ENCODE results near the gene LRPAP1.

LRPAP1 gene

DNA sequence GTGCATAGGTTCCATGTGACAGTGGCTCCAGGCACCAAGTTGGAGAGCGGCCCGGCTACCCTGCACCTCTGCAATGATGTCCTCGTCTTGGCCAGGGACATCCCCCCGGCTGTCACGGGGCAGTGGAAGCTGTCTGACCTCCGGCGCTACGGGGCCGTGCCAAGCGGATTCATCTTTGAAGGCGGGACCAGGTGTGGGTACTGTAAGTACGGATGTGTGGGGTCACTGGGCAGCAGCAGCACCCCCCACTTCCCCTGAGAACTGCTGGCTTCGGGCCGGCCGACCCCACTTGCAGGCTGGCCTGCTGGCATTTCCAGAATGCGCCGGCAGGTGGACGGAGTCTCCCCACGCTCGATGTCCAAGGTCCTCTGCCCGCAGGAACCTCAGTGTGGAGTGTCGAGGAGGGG is 55.9 kb downstream of the LRPAP1 start:
- H3K27ac ChIP-seq (ENCODE audit: low read length) = no peak overlapping the region
- H3K4me3 ChIP-seq (ENCODE audit: low read length) = no peak overlapping the region
- no peaks in the 10 kb centered on the region for H3K36me3 ChIP-seq (ENCODE audit: insufficient read depth, low read depth, low read length)
- peaks cover 78% of the 10 kb centered on the region for H3K27me3 ChIP-seq (ENCODE audit: insufficient read depth, low read length)
- peaks cover 7% of the 10 kb centered on the region for H3K4me1 ChIP-seq (ENCODE audit: insufficient read depth, low read length)
- H3K9me3 ChIP-seq (ENCODE audit: insufficient read depth, low read depth, low read length) = no peaks in the 10 kb centered on the region
- no peak overlapping the region for H3K9ac ChIP-seq (ENCODE audit: low read depth, low read length)

DNA sequence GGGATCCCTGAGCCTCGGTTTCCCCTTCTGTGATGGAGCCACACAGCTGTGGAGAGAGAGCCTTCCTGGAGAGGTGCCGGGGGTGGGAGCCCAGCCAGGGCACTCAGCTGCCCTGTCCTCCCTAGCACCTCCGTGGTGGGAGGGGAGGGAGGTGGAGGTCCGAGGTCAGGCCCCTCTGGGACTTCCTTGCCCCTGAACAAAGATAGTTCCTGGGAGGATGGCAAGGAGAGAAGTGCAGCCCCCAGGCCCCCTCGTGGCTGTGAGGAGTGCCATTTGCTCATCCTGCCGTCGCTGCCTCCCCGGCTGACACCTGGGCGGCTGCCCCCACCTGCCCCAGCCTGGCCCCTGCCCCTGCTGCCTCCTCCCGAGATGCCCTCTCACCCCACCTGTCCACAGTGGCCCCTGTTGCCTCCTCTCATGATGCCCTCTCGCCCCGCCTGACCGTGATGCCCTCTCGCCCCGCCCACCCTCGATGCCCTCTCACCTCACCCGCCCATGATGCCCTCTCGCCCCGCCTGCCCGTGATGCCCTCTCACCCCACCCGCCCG is 56.4 kb downstream of the LRPAP1 start:
- H3K27ac ChIP-seq (ENCODE audit: low read length) = no peak overlapping the region
- H3K9me3 ChIP-seq (ENCODE audit: insufficient read depth, low read depth, low read length) = no peaks in the 10 kb centered on the region
- no peak overlapping the region for H3K4me3 ChIP-seq (ENCODE audit: low read length)
- peaks cover 80% of the 10 kb centered on the region for H3K27me3 ChIP-seq (ENCODE audit: insufficient read depth, low read length)
- peaks cover 2% of the 10 kb centered on the region for H3K4me1 ChIP-seq (ENCODE audit: insufficient read depth, low read length)
- H3K9ac ChIP-seq (ENCODE audit: low read depth, low read length) = no peak overlapping the region
- no peaks in the 10 kb centered on the region for H3K36me3 ChIP-seq (ENCODE audit: insufficient read depth, low read depth, low read length)

DNA sequence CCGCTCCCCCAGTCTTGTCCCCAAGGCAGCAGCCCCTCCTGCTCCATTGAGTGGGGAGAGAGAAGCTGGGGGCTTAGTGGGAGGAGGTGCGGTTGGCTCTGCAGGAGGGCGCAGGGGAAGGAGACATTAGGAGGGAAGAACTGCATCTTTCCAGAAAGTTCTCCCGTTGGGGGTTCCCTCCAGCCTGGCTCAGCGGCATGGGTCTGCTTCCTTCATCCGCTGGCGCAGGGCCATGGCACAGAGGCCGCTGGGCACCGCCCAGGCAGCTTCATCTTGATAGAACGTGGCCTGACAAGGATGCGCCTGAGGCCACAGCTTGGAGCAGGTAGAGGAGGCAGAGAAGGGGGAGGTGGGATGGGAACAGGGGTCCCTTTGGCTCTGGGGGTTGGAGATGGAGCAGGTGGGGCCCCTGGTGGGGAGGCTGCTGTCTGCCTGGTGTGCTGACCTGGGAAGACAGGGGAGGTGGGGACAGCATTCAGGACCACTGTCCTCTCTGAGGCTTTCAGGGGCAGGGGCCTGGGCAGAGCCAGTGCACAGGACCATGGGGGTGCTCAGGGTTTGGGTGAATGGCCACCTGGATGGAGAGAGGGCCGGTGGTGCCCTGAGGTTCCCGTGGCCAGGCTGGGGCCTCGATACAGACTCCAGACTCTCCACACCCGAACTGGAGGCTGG is 57.0 kb downstream of the LRPAP1 start:
- Histone ChIP-seq H3K27me3 (ENCODE audit: insufficient read depth, low read length) (peaks cover 83% of the 10 kb centered on the region), H3K4me3 (ENCODE audit: low read length) (no peak overlapping the region), H3K4me1 (ENCODE audit: insufficient read depth, low read length) (no peaks in the 10 kb centered on the region), H3K27ac (ENCODE audit: low read length) (no peak overlapping the region), H3K9ac (ENCODE audit: low read depth, low read length) (no peak overlapping the region), H3K36me3 (ENCODE audit: insufficient read depth, low read depth, low read length) (no peaks in the 10 kb centered on the region), H3K9me3 (ENCODE audit: insufficient read depth, low read depth, low read length) (no peaks in the 10 kb centered on the region)

DNA sequence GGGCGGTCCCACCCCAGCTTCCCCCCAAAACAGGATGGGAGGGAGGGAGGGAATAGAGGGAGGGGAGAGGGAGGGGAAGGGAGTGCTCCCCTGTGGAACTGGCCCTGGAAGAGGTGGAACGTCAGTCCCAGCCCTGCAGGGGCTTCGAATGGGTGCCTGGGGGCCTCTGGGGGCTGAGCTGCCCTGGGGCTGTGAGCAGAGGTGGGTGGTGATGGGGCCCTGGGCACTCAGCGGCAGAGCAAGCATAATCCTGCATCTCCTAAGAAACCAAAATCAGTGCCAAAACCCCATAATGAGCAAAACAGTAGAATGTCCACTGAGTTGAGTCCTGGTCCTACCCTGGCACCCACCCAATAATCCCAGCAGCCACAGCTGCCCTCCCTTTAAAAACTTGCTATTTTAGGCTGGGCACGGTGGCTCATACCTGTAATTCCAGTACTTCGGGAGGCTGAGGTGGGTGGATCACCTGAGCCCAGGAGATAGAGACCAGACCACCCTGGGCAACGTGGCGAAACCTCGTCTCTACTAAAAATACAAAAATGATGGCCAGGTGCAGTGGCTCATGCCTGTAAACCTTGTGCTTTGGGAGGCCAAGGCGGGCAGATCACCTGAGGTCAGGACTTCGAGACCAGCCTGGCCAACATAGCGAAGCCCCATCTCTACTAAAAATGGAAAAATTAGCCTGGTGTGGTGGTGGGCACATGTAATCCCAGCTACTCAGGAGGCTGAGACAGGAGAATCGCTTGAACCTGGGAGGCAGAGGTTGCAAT is 58.0 kb downstream of the LRPAP1 start:
- H3K4me3 ChIP-seq (ENCODE audit: low read length) = no peak overlapping the region
- H3K4me1 ChIP-seq (ENCODE audit: insufficient read depth, low read length) = no peaks in the 10 kb centered on the region
- no peaks in the 10 kb centered on the region for H3K9me3 ChIP-seq (ENCODE audit: insufficient read depth, low read depth, low read length)
- H3K27ac ChIP-seq (ENCODE audit: low read length) = no peak overlapping the region
- H3K9ac ChIP-seq (ENCODE audit: low read depth, low read length) = no peak overlapping the region
- H3K36me3 ChIP-seq (ENCODE audit: insufficient read depth, low read depth, low read length) = no peaks in the 10 kb centered on the region
- H3K27me3 ChIP-seq (ENCODE audit: insufficient read depth, low read length) = peaks cover 81% of the 10 kb centered on the region

DNA sequence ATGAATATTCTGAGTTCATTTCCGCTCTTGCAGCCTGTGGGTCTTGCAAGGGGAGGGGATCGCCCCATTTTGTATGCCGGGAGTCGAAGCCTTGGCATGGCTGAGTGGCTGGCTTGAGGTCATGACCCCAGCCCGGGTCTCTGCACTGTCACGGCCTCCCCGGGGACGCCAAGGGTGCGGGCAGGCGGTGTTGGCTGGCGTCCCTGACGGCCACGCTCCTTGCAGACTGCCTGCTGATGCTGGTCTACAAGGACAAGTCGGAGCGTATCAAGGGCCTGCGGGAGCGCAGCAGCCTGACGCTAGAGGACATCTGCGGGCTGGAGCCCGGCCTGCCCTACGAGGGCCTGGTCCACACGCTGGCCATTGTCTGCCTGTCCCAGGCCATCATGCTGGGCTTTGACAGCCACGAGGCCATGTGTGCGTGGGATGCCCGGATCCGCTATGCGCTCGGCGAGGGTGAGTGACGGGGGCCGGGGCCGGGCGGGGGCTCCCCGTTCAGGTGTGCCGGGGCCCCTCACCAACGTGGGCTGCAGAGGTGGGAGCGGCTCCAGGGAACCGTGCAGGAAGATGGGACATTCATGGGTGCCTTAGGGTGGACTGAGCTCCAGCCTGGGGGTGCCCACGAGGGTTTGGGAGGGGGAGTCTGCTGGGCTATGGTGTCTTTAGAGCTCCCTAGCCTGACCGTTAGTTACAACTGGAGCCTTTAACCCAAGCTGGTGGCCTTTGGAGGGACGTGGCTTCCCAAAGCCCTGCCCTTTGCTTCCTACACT is 58.9 kb downstream of the LRPAP1 start:
- no peaks in the 10 kb centered on the region for H3K9me3 ChIP-seq (ENCODE audit: insufficient read depth, low read depth, low read length)
- H3K4me3 ChIP-seq (ENCODE audit: low read length) = no peak overlapping the region
- no peaks in the 10 kb centered on the region for H3K4me1 ChIP-seq (ENCODE audit: insufficient read depth, low read length)
- H3K9ac ChIP-seq (ENCODE audit: low read depth, low read length) = no peak overlapping the region
- no peak overlapping the region for H3K27ac ChIP-seq (ENCODE audit: low read length)
- H3K27me3 ChIP-seq (ENCODE audit: insufficient read depth, low read length) = peaks cover 74% of the 10 kb centered on the region
- H3K36me3 ChIP-seq (ENCODE audit: insufficient read depth, low read depth, low read length) = no peaks in the 10 kb centered on the region

DNA sequence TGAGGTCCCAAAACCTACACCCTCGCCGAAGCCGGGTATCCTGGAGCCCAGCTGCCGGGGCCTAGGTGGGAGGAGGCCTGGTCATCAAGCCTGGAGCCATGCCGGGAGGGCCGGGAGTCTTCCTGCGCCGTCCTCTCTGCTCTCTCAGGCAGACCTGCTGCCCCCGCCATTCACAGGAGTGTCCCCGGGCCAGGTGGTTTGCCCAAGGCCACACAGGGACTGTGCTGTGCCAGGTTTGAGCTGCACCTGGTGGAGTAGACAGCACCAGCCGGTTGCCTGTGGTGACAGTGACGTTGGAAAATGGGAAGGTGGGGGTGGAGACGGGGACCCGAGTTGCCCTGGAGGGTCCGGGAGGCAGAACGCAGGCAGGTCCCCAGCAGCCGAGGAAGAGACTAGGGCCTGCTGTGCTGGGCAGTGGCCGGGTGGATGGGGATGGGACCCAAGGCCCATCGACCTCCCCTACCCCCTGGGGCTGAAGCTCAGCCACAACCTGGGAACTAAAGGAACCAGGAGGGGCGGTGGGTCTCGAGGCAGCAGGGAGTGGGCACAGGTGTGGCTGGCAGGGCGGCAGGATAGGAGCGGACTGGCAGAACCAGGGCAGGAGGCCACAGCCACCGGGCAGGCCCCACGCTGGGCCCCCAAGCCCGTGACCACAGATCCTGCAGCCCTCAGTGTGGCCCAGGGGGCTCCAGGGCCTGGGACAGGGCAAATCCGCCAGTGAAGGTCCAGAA is 59.6 kb downstream of the LRPAP1 start:
- H3K36me3 ChIP-seq (ENCODE audit: insufficient read depth, low read depth, low read length) = no peaks in the 10 kb centered on the region
- H3K27me3 ChIP-seq (ENCODE audit: insufficient read depth, low read length) = peaks cover 72% of the 10 kb centered on the region
- H3K27ac ChIP-seq (ENCODE audit: low read length) = no peak overlapping the region
- no peaks in the 10 kb centered on the region for H3K4me1 ChIP-seq (ENCODE audit: insufficient read depth, low read length)
- H3K4me3 ChIP-seq (ENCODE audit: low read length) = no peak overlapping the region
- H3K9ac ChIP-seq (ENCODE audit: low read depth, low read length) = no peak overlapping the region
- no peaks in the 10 kb centered on the region for H3K9me3 ChIP-seq (ENCODE audit: insufficient read depth, low read depth, low read length)

DNA sequence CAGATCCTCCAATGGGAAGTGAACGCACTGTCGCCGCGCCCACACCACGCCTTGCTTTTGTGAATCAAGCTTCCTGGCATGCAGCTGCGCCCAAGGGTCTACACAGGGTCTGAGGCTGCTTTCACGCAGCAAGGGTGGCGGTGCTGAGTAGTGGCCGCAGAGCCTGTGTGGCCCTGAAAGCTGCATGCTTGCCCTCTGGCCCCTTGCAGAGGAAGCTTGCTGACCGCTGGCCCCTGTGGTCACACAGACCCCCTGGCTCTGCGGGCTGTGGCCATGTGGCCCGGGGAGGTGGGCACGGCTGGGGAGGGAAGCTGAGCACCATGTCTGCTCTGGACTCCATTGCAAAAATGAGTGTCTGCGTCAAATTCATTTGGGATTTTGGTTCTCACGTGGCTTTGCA is 60.3 kb downstream of the LRPAP1 start:
- H3K9ac ChIP-seq (ENCODE audit: low read depth, low read length) = no peak overlapping the region
- H3K27ac ChIP-seq (ENCODE audit: low read length) = no peak overlapping the region
- H3K27me3 ChIP-seq (ENCODE audit: insufficient read depth, low read length) = peaks cover 65% of the 10 kb centered on the region
- no peak overlapping the region for H3K4me3 ChIP-seq (ENCODE audit: low read length)
- no peaks in the 10 kb centered on the region for H3K36me3 ChIP-seq (ENCODE audit: insufficient read depth, low read depth, low read length)
- no peaks in the 10 kb centered on the region for H3K4me1 ChIP-seq (ENCODE audit: insufficient read depth, low read length)
- no peaks in the 10 kb centered on the region for H3K9me3 ChIP-seq (ENCODE audit: insufficient read depth, low read depth, low read length)

DNA sequence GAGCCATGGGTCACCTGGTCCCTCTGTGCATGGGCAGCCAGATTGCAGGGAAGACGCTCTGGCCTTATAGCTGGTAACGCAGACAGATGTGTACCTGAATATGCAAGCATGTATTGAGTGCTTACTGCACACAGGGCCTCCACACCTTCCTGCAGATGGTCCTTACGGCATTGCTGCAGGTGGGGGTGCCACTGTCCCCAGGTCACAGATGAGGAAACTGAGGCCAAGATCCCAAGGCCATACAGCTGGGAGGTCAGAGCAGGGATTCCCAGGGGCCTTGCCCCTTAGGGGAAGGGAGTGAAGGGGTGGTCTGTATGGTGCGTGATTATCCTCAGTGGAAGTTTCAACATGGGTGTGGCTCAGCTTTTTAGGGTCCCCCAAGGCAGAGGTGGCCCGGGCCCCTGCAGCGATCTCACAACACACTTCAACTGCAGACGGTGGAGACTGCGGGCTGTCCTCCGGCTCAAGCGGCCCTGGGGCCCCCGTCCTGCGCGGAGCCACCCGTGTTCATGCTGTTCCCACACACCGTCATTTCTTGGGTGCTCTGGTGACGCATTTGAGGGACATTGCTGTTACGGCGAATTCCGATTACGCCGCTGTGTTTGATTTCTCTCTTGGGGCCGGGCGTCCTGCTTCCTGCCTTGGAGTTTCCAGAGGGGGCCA is 61.0 kb downstream of the LRPAP1 start:
- Histone ChIP-seq H3K36me3 (ENCODE audit: insufficient read depth, low read depth, low read length) (no peaks in the 10 kb centered on the region), H3K27me3 (ENCODE audit: insufficient read depth, low read length) (peaks cover 64% of the 10 kb centered on the region), H3K4me1 (ENCODE audit: insufficient read depth, low read length) (no peaks in the 10 kb centered on the region), H3K9me3 (ENCODE audit: insufficient read depth, low read depth, low read length) (no peaks in the 10 kb centered on the region), H3K9ac (ENCODE audit: low read depth, low read length) (no peak overlapping the region), H3K27ac (ENCODE audit: low read length) (no peak overlapping the region), H3K4me3 (ENCODE audit: low read length) (no peak overlapping the region)

DNA sequence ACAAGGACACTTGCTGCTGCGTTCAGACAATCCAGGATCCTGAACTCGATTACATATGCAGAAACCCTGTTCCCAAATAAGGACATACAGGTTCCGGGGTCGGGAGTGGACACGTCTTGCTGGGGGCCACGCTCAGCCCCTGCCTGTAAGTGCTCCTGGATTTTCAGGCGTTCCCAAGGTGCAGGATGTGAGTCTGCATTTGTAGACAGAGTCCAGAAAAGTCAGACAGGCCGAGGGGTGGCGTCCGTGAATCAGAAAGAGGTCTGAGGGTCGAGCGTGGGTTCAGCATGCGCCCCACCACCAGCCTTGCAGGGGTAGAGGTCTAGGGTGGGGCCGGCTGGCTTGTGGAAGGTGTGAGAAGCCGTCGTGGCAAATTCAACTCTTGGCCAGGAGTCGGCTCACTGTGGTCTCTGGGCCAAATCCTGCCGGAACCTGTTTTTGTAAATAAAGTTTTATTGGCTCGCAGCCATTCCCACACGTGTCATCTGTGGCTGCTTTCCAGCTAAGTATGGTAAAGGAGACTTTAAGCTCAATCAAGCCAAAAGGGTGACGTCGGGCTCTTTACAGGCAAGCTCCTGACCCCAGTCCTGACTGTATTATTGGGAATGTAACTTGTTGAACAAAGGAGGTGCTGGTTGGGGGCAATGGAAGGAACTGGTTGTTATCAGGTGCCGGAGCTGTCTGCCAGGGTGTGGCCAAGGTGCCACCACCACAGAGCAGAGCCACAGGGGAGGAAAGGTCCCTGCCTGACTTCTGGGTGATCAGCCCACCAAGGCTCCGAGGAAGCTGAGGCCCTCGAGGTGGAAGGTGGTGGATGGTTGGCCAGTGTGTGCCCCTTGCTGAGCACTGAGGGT is 61.8 kb downstream of the LRPAP1 start:
- no peak overlapping the region for H3K27ac ChIP-seq (ENCODE audit: low read length)
- H3K9ac ChIP-seq (ENCODE audit: low read depth, low read length) = no peak overlapping the region
- no peaks in the 10 kb centered on the region for H3K4me1 ChIP-seq (ENCODE audit: insufficient read depth, low read length)
- H3K9me3 ChIP-seq (ENCODE audit: insufficient read depth, low read depth, low read length) = no peaks in the 10 kb centered on the region
- peaks cover 69% of the 10 kb centered on the region for H3K27me3 ChIP-seq (ENCODE audit: insufficient read depth, low read length)
- H3K4me3 ChIP-seq (ENCODE audit: low read length) = no peak overlapping the region
- no peaks in the 10 kb centered on the region for H3K36me3 ChIP-seq (ENCODE audit: insufficient read depth, low read depth, low read length)

DNA sequence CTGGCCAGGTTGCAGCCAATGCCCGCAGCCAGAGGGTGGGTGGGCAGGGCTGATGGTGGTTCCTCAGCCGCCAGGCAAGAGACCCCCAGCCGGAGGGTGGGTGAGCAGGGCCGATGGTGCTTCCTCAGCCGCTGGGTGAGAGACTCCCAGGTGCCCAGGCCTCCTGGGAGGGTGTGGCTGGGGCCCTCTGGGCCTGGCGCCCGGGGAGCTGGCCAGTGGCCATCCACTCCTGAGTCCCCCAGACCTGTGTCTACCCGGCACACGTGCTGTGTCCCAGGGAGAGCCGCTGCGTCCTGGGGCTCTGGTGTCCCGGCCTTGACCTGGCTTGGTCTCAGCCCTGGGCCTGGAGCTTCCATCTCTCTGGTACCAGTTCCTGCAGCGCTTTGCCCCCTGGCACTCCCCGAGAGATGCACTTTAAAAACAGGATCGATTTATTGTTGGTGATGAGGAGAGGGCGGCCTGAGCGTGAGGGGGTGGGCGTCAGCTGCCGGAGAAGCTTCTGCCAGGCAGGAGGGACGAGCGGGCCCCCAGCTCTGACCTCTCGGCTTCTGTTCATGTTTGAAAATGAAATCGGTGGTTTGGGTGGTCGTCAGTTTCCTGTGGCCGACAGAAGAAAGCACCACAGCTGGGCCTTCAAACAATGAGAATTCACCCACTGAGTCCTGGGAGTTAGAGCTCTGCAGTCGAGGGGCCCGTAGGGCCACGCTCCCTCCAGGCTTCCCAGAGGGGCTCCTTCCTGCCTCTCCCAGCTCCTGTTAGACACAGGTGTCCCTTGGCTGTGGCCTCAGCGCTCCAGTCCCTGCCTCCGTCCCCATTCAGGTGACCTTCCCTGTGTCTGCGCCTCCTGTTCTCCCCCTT is 62.6 kb downstream of the LRPAP1 start:
- no peaks in the 10 kb centered on the region for H3K9me3 ChIP-seq (ENCODE audit: insufficient read depth, low read depth, low read length)
- peaks cover 69% of the 10 kb centered on the region for H3K27me3 ChIP-seq (ENCODE audit: insufficient read depth, low read length)
- no peaks in the 10 kb centered on the region for H3K36me3 ChIP-seq (ENCODE audit: insufficient read depth, low read depth, low read length)
- H3K4me1 ChIP-seq (ENCODE audit: insufficient read depth, low read length) = no peaks in the 10 kb centered on the region
- H3K27ac ChIP-seq (ENCODE audit: low read length) = no peak overlapping the region
- no peak overlapping the region for H3K9ac ChIP-seq (ENCODE audit: low read depth, low read length)
- no peak overlapping the region for H3K4me3 ChIP-seq (ENCODE audit: low read length)

All from iPS-20b (cell line).